Globus pallidus (tissue), 1 donor: Measurements from ENCODE around the gene LAMTOR5.
A peak's percentile ranks its signal among the peaks of the same experiment; 100 is the strongest.
"Not testable (repeated sequence)": the region's sequence is repeated elsewhere in the genome, so short reads cannot be mapped to it uniquely, and the experiment has no call there.

ENCODE experiments used
- DNase-seq: peaks from one replicate; pipeline ENCODE4 v3.0.0-alpha.2; 2015; ENCODE audit warnings: low spot score

LAMTOR5 gene

GRCh38 chr1:110407260-110408210 is at the start of gene LAMTOR5:
Gene LAMTOR5 (minus strand): TSS chr1:110407694. CDS start chr1:110407620, 74 bp downstream.
- DNase-seq = peak; percentile 88

- no peak for DNase-seq
Observed at GRCh38 chr1:110457206-110457605, 49.7 kb upstream of the LAMTOR5 start.

GRCh38 chr1:110455151-110455550 is 47.7 kb upstream of the LAMTOR5 start:
- no peak for DNase-seq

GRCh38 chr1:110454328-110454727 is 46.8 kb upstream of the LAMTOR5 start:
- DNase-seq = no peak

- no peak for DNase-seq
Observed at GRCh38 chr1:110453829-110454228, 46.3 kb upstream of the LAMTOR5 start.

GRCh38 chr1:110452330-110452729 is 44.8 kb upstream of the LAMTOR5 start:
- DNase-seq = no peak

- DNase-seq = no peak
Observed at GRCh38 chr1:110450929-110451328, 43.4 kb upstream of the LAMTOR5 start, which contains the start of gene PROK1. Gene PROK1 (plus strand): TSS chr1:110451149. CDS start chr1:110451217, 68 bp downstream.

- no peak for DNase-seq
Observed at GRCh38 chr1:110449661-110450651, 42.5 kb upstream of the LAMTOR5 start.

GRCh38 chr1:110444561-110444960 is 37.1 kb upstream of the LAMTOR5 start:
- DNase-seq = no peak

- DNase-seq = no peak
Observed at GRCh38 chr1:110443451-110443850, 36.0 kb upstream of the LAMTOR5 start.

- DNase-seq = no peak
Observed at GRCh38 chr1:110441888-110442287, 34.4 kb upstream of the LAMTOR5 start.

GRCh38 chr1:110440877-110441276 is 33.4 kb upstream of the LAMTOR5 start:
- no peak for DNase-seq

GRCh38 chr1:110439873-110440272 is 32.4 kb upstream of the LAMTOR5 start:
- DNase-seq = not testable (repeated sequence)

GRCh38 chr1:110438893-110439292 is 31.4 kb upstream of the LAMTOR5 start:
- DNase-seq = no peak

GRCh38 chr1:110437645-110438299 is 30.3 kb upstream of the LAMTOR5 start:
- not testable (repeated sequence) for DNase-seq

GRCh38 chr1:110436635-110437034 is 29.1 kb upstream of the LAMTOR5 start:
- DNase-seq = no peak

GRCh38 chr1:110434946-110435345 is 27.5 kb upstream of the LAMTOR5 start:
- no peak for DNase-seq

GRCh38 chr1:110433803-110434202 is 26.3 kb upstream of the LAMTOR5 start:
- DNase-seq = peak; percentile 3

- DNase-seq = no peak
Observed at GRCh38 chr1:110433213-110433612, 25.7 kb upstream of the LAMTOR5 start.

GRCh38 chr1:110430901-110431300 is 23.4 kb upstream of the LAMTOR5 start:
- DNase-seq = no peak

GRCh38 chr1:110430366-110430765 is 22.9 kb upstream of the LAMTOR5 start:
- no peak for DNase-seq

GRCh38 chr1:110428946-110429345 is 21.5 kb upstream of the LAMTOR5 start:
- no peak for DNase-seq
